ACHN (cell line): ENCODE data around the gene ERMARD.

Experiments
- DNase-seq: peaks from one replicate; pipeline ENCODE4 v3.0.0-alpha.2; 2015
- in situ Hi-C: cut with HindIII; loops from 2 replicates; pipeline ENCODE4 v1.10.0; 2017; ENCODE audit warnings: low sequenced_read_pairs, low pct_ligation_motif_present, low pct_unique_long_range_greater_than_20kb

ERMARD gene

GRCh38 chr6:169811072-169811471, 59.6 kb downstream of the ERMARD start:
- DNase-seq, result no peak
- in situ Hi-C loops, result no loop called here

- in situ Hi-C loops, result no loop called here
- DNase-seq, result no peak
Measured at GRCh38 chr6:169811521-169812256, 60.3 kb downstream of the ERMARD start.

GRCh38 chr6:169812257-169812644, 60.8 kb downstream of the ERMARD start:
- no peak for DNase-seq
- in situ Hi-C loops, result no loop called here

GRCh38 chr6:169813969-169814368, 62.5 kb downstream of the ERMARD start:
- no peak for DNase-seq
- in situ Hi-C loops, result no loop called here

GRCh38 chr6:169816054-169816453, 64.6 kb downstream of the ERMARD start:
- in situ Hi-C loops, result no loop called here

GRCh38 chr6:169816975-169817374, 65.6 kb downstream of the ERMARD start:
- DNase-seq, result no peak
- in situ Hi-C loops, result no loop called here

More at GRCh38 chr6:169816054-169816453, 64.6 kb downstream of the ERMARD start:
- no peak for DNase-seq

GRCh38 chr6:169820358-169820757, 68.9 kb downstream of the ERMARD start:
- DNase-seq, result no peak
- in situ Hi-C loops, result no loop called here

GRCh38 chr6:169824021-169824420, 72.6 kb downstream of the ERMARD start:
- in situ Hi-C loops, result no loop called here
- no peak for DNase-seq

- in situ Hi-C loops, result no loop called here
- no peak for DNase-seq
Measured at GRCh38 chr6:169824848-169825557, 73.6 kb downstream of the ERMARD start.

- DNase-seq, result no peak
- in situ Hi-C loops, result no loop called here
Measured at GRCh38 chr6:169825558-169826225, 74.3 kb downstream of the ERMARD start.

- in situ Hi-C loops, result no loop called here
Measured at GRCh38 chr6:169826697-169827096, 75.3 kb downstream of the ERMARD start.

GRCh38 chr6:169827290-169827717, 75.9 kb downstream of the ERMARD start:
- no peak for DNase-seq
- in situ Hi-C loops, result no loop called here

More at GRCh38 chr6:169826697-169827096, 75.3 kb downstream of the ERMARD start:
- DNase-seq, result no peak

- DNase-seq, result no peak
- in situ Hi-C loops, result no loop called here
Measured at GRCh38 chr6:169828176-169828575, 76.8 kb downstream of the ERMARD start.

- in situ Hi-C loops, result no loop called here
- DNase-seq, result no peak
Measured at GRCh38 chr6:169829786-169830185, 78.4 kb downstream of the ERMARD start.

- no peak for DNase-seq
- in situ Hi-C loops, result no loop called here
Measured at GRCh38 chr6:169830876-169831275, 79.5 kb downstream of the ERMARD start.
